ENCODE results near the gene DGCR8.

Gene DGCR8

GRCh38 chr22:20101638-20102037 lies 21.6 kb downstream of the DGCR8 start:
- ATAC-seq: no peak
- no peak for TF ChIP-seq ZNF565 (CRISPR knock-in tag; conservative IDR thresholded peaks at IDR 0.05; ENCODE audit: low read depth)
- no peak for TF ChIP-seq RARB (CRISPR knock-in tag; IDR thresholded peaks at IDR 0.05)
- no peak for TF ChIP-seq PATZ1 (CRISPR knock-in tag; IDR thresholded peaks at IDR 0.05; ENCODE audit: borderline replicate concordance)
- TF ChIP-seq TOX (CRISPR knock-in tag; IDR thresholded peaks at IDR 0.05; ENCODE audit: borderline replicate concordance): no peak
- no peak for TF ChIP-seq GLIS3 (CRISPR knock-in tag; IDR thresholded peaks at IDR 0.05)
- no peak for TF ChIP-seq ARNTL (CRISPR knock-in tag; IDR thresholded peaks at IDR 0.05; ENCODE audit: borderline replicate concordance, low read depth)
- no peak for TF ChIP-seq ZFP30 (CRISPR knock-in tag; IDR thresholded peaks at IDR 0.05)
- TF ChIP-seq ESRRG (CRISPR knock-in tag; IDR thresholded peaks at IDR 0.05): no peak
- no peak for TF ChIP-seq ZNF8 (CRISPR knock-in tag; IDR thresholded peaks at IDR 0.05)
- TF ChIP-seq CSRNP3 (CRISPR knock-in tag; IDR thresholded peaks at IDR 0.05): no peak
- TF ChIP-seq CSDC2 (CRISPR knock-in tag; IDR thresholded peaks at IDR 0.05): no peak
- no peak for TF ChIP-seq POU6F1 (CRISPR knock-in tag; IDR thresholded peaks at IDR 0.05; ENCODE audit: borderline replicate concordance, low read depth)

- no peak for ATAC-seq
- TF ChIP-seq TSHZ2 (CRISPR knock-in tag; IDR thresholded peaks at IDR 0.05) (no peak), CREB5 (CRISPR knock-in tag; IDR thresholded peaks at IDR 0.05; ENCODE audit: low read depth) (no peak), ESRRG (CRISPR knock-in tag; IDR thresholded peaks at IDR 0.05) (no peak), CSDC2 (CRISPR knock-in tag; IDR thresholded peaks at IDR 0.05) (no peak)
These were observed 22.3 kb downstream of the DGCR8 start for GRCh38 chr22:20102203-20102780.

GRCh38 chr22:20105456-20106204 lies 25.6 kb downstream of the DGCR8 start:
- TF ChIP-seq ZFP3 (CRISPR knock-in tag; IDR thresholded peaks at IDR 0.05) (no peak), CSRNP3 (CRISPR knock-in tag; IDR thresholded peaks at IDR 0.05) (no peak), ARNTL (CRISPR knock-in tag; IDR thresholded peaks at IDR 0.05; ENCODE audit: borderline replicate concordance, low read depth) (no peak), TCF4 (CRISPR knock-in tag; IDR thresholded peaks at IDR 0.05; ENCODE audit: borderline replicate concordance) (no peak), TOX (CRISPR knock-in tag; IDR thresholded peaks at IDR 0.05; ENCODE audit: borderline replicate concordance) (no peak), ZC3H10 (CRISPR knock-in tag; IDR thresholded peaks at IDR 0.05) (no peak), POU6F1 (CRISPR knock-in tag; IDR thresholded peaks at IDR 0.05; ENCODE audit: borderline replicate concordance, low read depth) (no peak), RARB (CRISPR knock-in tag; IDR thresholded peaks at IDR 0.05) (no peak)
- ATAC-seq: no peak

Measured in SK-N-SH treated with all-trans-retinoic acid at 6 μM for 48 hours (cell line).